Measurements from ENCODE around the gene CCDC177.

GRCh38 chr14:69610020-69610873 is 35.6 kb upstream of the CCDC177 start:
- TF ChIP-seq CTCF (IDR thresholded peaks at IDR 0.05; ENCODE audit: low read length) (no peak), EZH2 (IDR thresholded peaks at IDR 0.05; ENCODE audit: borderline replicate concordance, low read length) (no peak)
